K562 (cell line): ENCODE data around the gene SMIM21. TPM values are rescaled to one million over a fixed set of nuclear protein-coding genes. Genes with fewer than 3 reads are reported as not detected.

Experiments used
- ATAC-seq: fragments of 200-7000 bp; cut with Tn5 transposase; 3 replicates; pipeline ENCODE4 v1.9.1; 2020; ENCODE audit warnings: moderate library complexity
- BruUV-seq: library from RNA; stranded (reverse); fragments of 400-500 nt; replicated peaks from 2 replicates; lab custom pipeline; 2021; lab: Mats Ljungman, UMichigan
- CTCF ChIA-PET: fragments of 300-600 bp; formaldehyde crosslinking; extraction: SDS; loops from one replicate; lab custom pipeline; 2021; ENCODE audit warnings: low intra/inter-chr PET ratio; lab: Yijun Ruan, JAX
- POLR2A ChIA-PET: fragments of 300-600, 350-650 bp; sonication (Branson Sonifier 250); formaldehyde crosslinking; extraction: SDS; loops from one replicate; lab custom pipeline; 2021; ENCODE audit warnings: antibody characterized with exemption, inconsistent platforms; lab: Yijun Ruan, JAX
- DNase-seq, 4 experiments: peaks; one replicate each; pipeline versions ENCODE4 v3.0.0 to v3.0.0-alpha.2; 2011 to 2018; ENCODE audit warnings: low spot score in 3 of 4, mixed read lengths in 3 of 4; ENCODE audit errors: extremely low read depth in 1 of 4
- FAIRE-seq: peaks from 2 replicates; lab custom pipeline; 2011; peaks lifted over from hg19 to GRCh38; lab: Jason Lieb, UNC
- H2AFZ ChIP-seq: 2 replicates; pipeline ENCODE4 v1.6.0; 2011; ENCODE audit warnings: low read depth, low read length, control low read depth, inconsistent platforms
- H3K27ac ChIP-seq: fragments of 200-600 bp; 3 replicates; pipeline ENCODE4 v1.8.0; 2011; ENCODE audit warnings: low read depth, mild to moderate bottlenecking, control low read depth, inconsistent platforms, low read length, moderate library complexity, mixed read lengths; ENCODE audit errors: extremely low read depth
- H3K27me3 ChIP-seq, 2 experiments: fragments of 300-600 bp in 1 of 2; 2 replicates in 1 of 2; 3 replicates in 1 of 2; pipeline versions ENCODE4 v1.6.0 to v1.8.0; 2011; ENCODE audit warnings: inconsistent platforms in 2 of 2, low read length in 2 of 2, mild to moderate bottlenecking in 1 of 2, mixed read lengths in 1 of 2, moderate library complexity in 1 of 2; ENCODE audit not compliant: control insufficient read depth in 2 of 2, insufficient read depth in 2 of 2
- H3K36me3 ChIP-seq: fragments of 300-600 bp; 3 replicates; pipeline ENCODE4 v1.8.0; 2011; ENCODE audit warnings: mild to moderate bottlenecking, low read length, inconsistent platforms; ENCODE audit not compliant: control insufficient read depth, insufficient read depth
- H3K4me1 ChIP-seq, 2 experiments: fragments of 200-600 bp in 1 of 2; replicated peaks in 1 of 2; 2 replicates in 1 of 2; 3 replicates in 1 of 2; pipeline versions ENCODE4 v1.5.1 to v1.8.0; 2011; ENCODE audit warnings: inconsistent platforms in 2 of 2, low read length in 2 of 2, mild to moderate bottlenecking in 1 of 2, mixed read lengths in 1 of 2, moderate library complexity in 1 of 2; ENCODE audit not compliant: control insufficient read depth in 2 of 2, insufficient read depth in 2 of 2
- H3K4me2 ChIP-seq: 2 replicates; pipeline ENCODE4 v1.6.1; 2011; ENCODE audit warnings: low read length, control low read depth, inconsistent platforms, mixed read lengths; ENCODE audit not compliant: insufficient read depth
- H3K4me3 ChIP-seq: fragments of 200-600 bp; sonication (generic), shearing (Covaris generic); 2 replicates; pipeline ENCODE4 v1.5.1; 2016; ENCODE audit warnings: control low read depth, inconsistent platforms
- H3K79me2 ChIP-seq: fragments of 200-600 bp; 3 replicates; pipeline ENCODE4 v1.8.0; 2011; ENCODE audit warnings: low read length, inconsistent platforms; ENCODE audit not compliant: control insufficient read depth, insufficient read depth
- H3K9ac ChIP-seq, 2 experiments: 2 replicates each; pipeline versions ENCODE4 v1.6.0 to v1.6.1; 2011; ENCODE audit warnings: low read depth in 2 of 2, low read length in 2 of 2, control low read depth in 1 of 2, inconsistent platforms in 1 of 2, mild to moderate bottlenecking in 1 of 2, mixed read lengths in 1 of 2; ENCODE audit not compliant: insufficient read depth in 1 of 2
- H3K9me1 ChIP-seq: one replicate; pipeline ENCODE4 v1.6.0; 2011; ENCODE audit warnings: inconsistent platforms, mild to moderate bottlenecking, low read length, moderate library complexity; ENCODE audit not compliant: control insufficient read depth, insufficient read depth
- H3K9me3 ChIP-seq: replicated peaks from 2 replicates; pipeline ENCODE4 v1.5.1; 2011; ENCODE audit warnings: low read depth, low read length, inconsistent platforms; ENCODE audit not compliant: control insufficient read depth, insufficient read depth
- H4K20me1 ChIP-seq: replicated peaks from 2 replicates; pipeline ENCODE4 v1.6.1; 2011; ENCODE audit warnings: low read length, inconsistent platforms, mixed read lengths; ENCODE audit not compliant: control insufficient read depth, insufficient read depth
- HDGF ChIP-seq: fragments of 450-650 bp; IDR thresholded peaks from 2 replicates; pipeline ENCODE4 v1.6.1; 2016
- HNRNPUL1 ChIP-seq: fragments of 200-400 bp; formaldehyde crosslinking; IDR thresholded peaks from 2 replicates; pipeline ENCODE4 v1.6.1; 2017; ENCODE audit warnings: low read length
- NRF1 ChIP-seq, 2 experiments: fragments of 450-650 bp; IDR thresholded peaks in 1 of 2; conservative IDR thresholded peaks in 1 of 2; 2 replicates each; pipeline ENCODE4 v1.6.1; 2014; ENCODE audit warnings: mild to moderate bottlenecking in 2 of 2
- PKNOX1 ChIP-seq: fragments of 450-650 bp; IDR thresholded peaks from 2 replicates; pipeline ENCODE4 v1.6.1; 2016
- POLR2AphosphoS2 ChIP-seq: IDR thresholded peaks from 2 replicates; pipeline ENCODE4 v1.6.1; 2012; ENCODE audit warnings: low read length, improper control_type of control experiment
- ZNF133 ChIP-seq: fragments of 250-450 bp; sonication (Bioruptor Pico); IDR thresholded peaks from 2 replicates; pipeline ENCODE4 v1.4.0; 2020; ENCODE audit warnings: mild to moderate bottlenecking
- ZNF717 ChIP-seq: fragments of 250-450 bp; sonication (Bioruptor Pico); IDR thresholded peaks from 2 replicates; pipeline ENCODE4 v1.5.0; 2021
- ZNF764 ChIP-seq: fragments of 250-450 bp; sonication (Bioruptor Pico); IDR thresholded peaks from 2 replicates; pipeline ENCODE4 v1.4.0; 2020; ENCODE audit warnings: low read depth, mild to moderate bottlenecking, moderate library complexity
- WGBS: fragments of 100-300 bp; shearing (Covaris generic); methylation state at CpG from one replicate; pipeline ENCODE4 v1.1.6; 2016; ENCODE audit warnings: low coverage, mixed read lengths; ENCODE audit not compliant: insufficient coverage; ENCODE audit errors: missing lambda C conversion rate; 5-methylcytosine and 5-hydroxymethylcytosine counted together
- in situ Hi-C: fragments of 300-500 bp; cut with MboI; formaldehyde crosslinking; loops from 4 replicates; pipeline ENCODE4 v1.15.0; 2018; ENCODE audit warnings: inconsistent platforms, mixed read lengths
- intact Hi-C: fragments of 100-400 bp; cut with micrococcal nuclease; formaldehyde crosslinking; loops from 2 replicates; pipeline ENCODE4 v1.14.2; 2022
- polyA plus RNA-seq, 8 experiments: library from polyadenylated mRNA; depleted of rRNA in 4 of 8; stranded (reverse) in 5 of 8; unstranded in 3 of 8; fragments of >200 nt; fragmentation: Nextera tagmentation in 2 of 8; fragmentation: Illumina TruSeq in 1 of 8; extraction: Ambion mirVana in 2 of 8; extraction: Trizol in 1 of 8; gene quantifications; 2 replicates each; pipeline versions ENCODE4 v1.2.1 to v1.2.3, GENCODE V29; 2011 to 2014; ENCODE audit warnings: inconsistent platforms in 1 of 8, missing spikeins in 1 of 8
- total RNA-seq, 7 experiments: library from RNA; depleted of rRNA in 6 of 7; stranded (reverse); fragments of >200 nt in 6 of 7; fragmentation: Illumina TruSeq in 2 of 7; extraction: Trizol in 2 of 7; gene quantifications; 2 replicates each; pipeline versions ENCODE4 v1.2.1 to v1.2.3, GENCODE V29; 2011 to 2021; ENCODE audit warnings: low replicate concordance in 1 of 7

Gene SMIM21
- total and polyA plus RNA-seq, 9 of the 15 experiments (the other 6 are each of a cell fraction or from before 2014, with no cell fraction given), result not detected

DNA sequence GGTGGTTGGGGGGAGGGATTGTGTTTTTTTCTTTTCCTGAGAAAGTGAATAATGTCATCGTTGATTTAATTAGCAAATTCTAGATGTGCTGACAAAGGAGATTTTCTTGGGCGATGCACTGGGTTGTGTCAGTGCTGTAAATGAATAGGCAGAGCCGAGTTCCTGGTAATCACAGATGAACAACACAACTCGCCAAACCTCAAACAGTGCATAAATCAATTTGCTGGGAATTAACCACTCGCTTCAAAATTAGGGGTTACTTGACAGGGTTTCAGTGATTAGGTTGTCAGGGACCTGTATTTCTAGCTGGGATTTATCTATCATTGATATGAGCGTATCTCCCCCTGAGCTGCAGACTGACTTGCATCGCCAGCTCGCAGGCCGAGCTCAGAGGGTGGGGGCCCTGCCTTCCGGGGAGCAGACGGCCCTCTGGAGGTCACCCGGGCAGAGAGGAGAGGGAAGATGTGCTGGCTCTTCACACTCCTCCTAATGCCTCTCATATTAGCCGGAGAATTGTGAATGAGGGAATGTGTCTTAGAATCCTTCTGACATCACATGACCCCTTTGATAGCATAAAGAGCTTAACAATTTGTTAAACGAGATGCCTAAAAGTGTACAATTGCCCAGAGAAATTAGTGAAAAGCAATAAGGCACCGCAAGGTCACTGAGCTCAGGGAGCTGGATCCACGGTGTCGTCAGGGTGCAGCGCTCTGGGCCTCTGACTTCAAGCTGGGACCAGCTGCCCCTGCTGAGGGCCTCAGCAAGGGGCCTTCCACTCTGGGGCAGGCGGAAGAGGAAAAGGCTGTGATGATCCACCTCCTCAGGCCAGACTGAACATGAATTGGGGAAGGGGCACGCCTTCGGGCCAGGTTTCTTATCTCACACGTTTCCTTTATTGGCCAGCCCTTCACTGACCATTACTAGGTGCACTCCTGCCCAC is 48.9 kb downstream of the SMIM21 start:
- no peak for ATAC-seq
- no TSS peak for BruUV-seq
- Histone ChIP-seq H3K9me3 (no peaks in the 10 kb centered on the region), H3K27ac (no peak overlapping the region), H3K9me1 (no peaks in the 10 kb centered on the region), H3K4me1 (no peaks in the 10 kb centered on the region), H3K9ac (no peak overlapping the region), H3K4me2 (no peak overlapping the region), H3K79me2 (no peaks in the 10 kb centered on the region), H3K27me3 (peaks cover 0 to 14% of the 10 kb centered on the region in 2 experiments; a peak in 3 of 5 replicates), H3K36me3 (no peaks in the 10 kb centered on the region), H3K4me3 (no peak overlapping the region), H2AFZ (no peak overlapping the region), H4K20me1 (no peaks in the 10 kb centered on the region)
- ChIA-PET CTCF (no interaction called here), POLR2A (no interaction called here)
- FAIRE-seq, result no peak
- 2% methylated on average over 18 of the region's 22 CpGs for WGBS
- in situ Hi-C loops, result no loop called here
- intact Hi-C loops, result no loop called here
- TF ChIP-seq NRF1 (conservative IDR thresholded peaks at IDR 0.05 in 1 of 2, IDR thresholded peaks at IDR 0.05 in 1 of 2) (0 out of 4 replicates have a peak, but pooled peaks of 1 of the 2 experiments have one; percentile 4), PKNOX1 (no peak), HNRNPUL1 (no peak), ZNF133 (no peak), ZNF717 (CRISPR knock-in tag) (no peak), HDGF (no peak), ZNF764 (CRISPR knock-in tag) (no peak), POLR2AphosphoS2 (no peak)
- no peak for DNase-seq
